GM23248 (cell line): ENCODE results near the gene PASD1.

Source experiments
- EZH2 ChIP-seq: fragments of 200-600 bp; sonication (generic); IDR thresholded peaks from 2 replicates; pipeline ENCODE4 v1.6.1; 2018; ENCODE audit warnings: antibody characterized with exemption, mild to moderate bottlenecking; ENCODE audit not compliant: insufficient read depth, poor library complexity, severe bottlenecking
- EZH2phosphoT487 ChIP-seq: fragments of 200-600 bp; sonication (generic); IDR thresholded peaks from 2 replicates; pipeline ENCODE4 v1.6.1; 2018; ENCODE audit warnings: antibody characterized with exemption, moderate library complexity, mild to moderate bottlenecking, low read depth; ENCODE audit not compliant: insufficient read depth

- no peak for TF ChIP-seq EZH2
- no peak for TF ChIP-seq EZH2phosphoT487
Observed at GRCh38 chrX:151679798-151680402, 116.4 kb downstream of the PASD1 start.
